NOMO-1 (cell line): Measurements from ENCODE around the gene ST8SIA3.

ENCODE experiments used
- DNase-seq, 2 experiments: peaks; one replicate each; lab custom pipeline; 2025; ENCODE audit not compliant: unreplicated experiment in 2 of 2; lab: John Stamatoyannopoulos, UW

Gene ST8SIA3, protein sequence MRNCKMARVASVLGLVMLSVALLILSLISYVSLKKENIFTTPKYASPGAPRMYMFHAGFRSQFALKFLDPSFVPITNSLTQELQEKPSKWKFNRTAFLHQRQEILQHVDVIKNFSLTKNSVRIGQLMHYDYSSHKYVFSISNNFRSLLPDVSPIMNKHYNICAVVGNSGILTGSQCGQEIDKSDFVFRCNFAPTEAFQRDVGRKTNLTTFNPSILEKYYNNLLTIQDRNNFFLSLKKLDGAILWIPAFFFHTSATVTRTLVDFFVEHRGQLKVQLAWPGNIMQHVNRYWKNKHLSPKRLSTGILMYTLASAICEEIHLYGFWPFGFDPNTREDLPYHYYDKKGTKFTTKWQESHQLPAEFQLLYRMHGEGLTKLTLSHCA

DNA sequence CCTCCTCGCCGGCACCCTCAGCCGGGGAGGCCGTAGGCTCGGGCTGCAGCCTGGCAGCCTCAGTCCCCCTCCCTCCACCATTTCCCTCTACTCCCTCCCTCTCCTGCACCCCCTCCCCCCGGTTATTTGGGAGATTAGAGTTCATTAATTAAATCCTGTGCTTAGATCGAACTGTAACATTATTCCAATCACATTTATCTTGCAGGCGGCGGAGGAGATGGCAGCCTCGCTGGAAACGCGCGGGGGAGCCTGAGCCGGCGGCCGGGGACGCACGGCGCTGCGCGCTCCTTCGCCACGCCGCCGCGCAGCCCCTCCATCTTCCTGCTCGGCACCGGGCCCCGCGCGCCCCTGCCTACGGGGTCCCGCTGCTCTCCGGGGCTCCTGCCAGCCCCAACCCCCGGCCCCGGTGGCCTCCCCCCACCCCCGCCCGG lies at the start of gene ST8SIA3:
TSS of gene ST8SIA3 (plus strand) at position 287 of the 431 bp plus-strand sequence. CDS start 290 bp downstream, outside the sequence.
- no peak for DNase-seq

DNA sequence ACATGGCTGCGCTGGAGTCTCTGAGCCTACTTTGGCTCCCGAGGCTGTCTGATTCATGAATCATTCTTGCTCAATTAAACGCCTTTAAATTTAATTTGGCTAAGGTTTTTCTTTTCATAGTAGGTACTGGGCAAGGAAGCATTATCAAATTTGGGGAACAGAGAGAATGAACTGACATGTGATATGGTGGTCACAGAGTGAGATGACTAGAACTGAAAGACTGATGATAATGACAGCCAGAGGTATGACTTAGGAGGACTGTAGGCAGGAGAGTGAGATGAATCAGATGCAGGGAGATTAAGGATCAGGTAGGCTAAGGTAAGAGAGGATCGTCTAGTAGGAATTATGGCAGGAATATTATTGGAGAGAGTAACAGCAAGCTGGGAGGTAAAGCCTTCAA lies 40.9 kb upstream of the ST8SIA3 start:
- DNase-seq: no peak

DNA sequence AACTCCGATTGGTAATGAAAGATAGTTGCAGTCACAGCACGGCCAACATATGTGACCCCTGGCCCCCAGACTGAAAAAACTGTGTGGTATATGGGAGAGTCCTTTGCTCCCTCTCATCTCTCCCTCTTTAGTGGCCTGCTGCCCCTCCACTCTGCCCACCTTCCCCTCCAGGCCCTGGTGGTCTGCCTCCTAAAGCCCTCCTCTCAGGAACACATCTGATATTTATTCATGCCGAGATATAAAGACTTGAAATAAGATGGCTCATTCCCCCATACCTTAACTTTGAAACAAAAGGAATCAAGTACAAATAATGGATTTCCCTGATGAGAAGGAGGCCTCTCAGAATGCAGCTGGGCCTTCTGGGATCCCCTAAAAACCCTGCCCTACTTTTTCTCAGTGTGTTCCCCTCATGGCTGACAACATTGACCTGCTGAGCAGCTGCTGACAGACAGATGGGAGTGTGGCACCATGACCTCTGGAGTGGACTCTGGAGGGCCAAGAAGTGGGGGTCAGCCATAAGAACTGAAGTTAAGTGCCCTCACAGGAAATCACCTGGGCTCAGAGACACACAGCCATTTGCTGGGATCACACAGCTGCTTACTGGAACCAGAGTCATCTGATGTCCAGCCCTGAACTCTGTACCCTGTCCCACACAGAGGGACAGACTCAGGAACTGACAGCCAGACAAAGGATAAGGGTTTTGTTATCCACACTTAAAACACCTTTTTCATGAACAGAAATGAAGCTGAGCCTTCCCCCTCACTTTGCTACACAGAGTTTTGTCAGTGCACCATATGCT lies 39.8 kb upstream of the ST8SIA3 start:
- DNase-seq: no peak

DNA sequence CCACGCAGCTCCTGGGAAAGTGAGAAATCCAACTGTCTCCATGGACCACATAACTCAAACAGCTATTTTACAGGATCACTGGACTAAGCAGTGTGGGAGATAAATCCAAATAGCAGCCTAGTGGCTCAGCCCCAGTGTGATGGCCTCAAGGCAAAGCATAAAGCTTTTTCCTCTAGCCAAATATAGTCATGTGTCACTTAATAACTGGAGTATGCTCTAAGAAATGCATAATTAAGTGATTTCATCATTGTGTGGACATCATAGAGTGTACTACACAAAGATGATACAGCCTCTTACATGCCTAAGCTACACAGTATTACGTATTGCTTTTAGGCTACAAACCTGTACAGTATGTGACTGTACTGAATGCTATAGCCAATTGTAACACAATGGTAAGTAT lies 31.8 kb upstream of the ST8SIA3 start:
- DNase-seq: no peak

DNA sequence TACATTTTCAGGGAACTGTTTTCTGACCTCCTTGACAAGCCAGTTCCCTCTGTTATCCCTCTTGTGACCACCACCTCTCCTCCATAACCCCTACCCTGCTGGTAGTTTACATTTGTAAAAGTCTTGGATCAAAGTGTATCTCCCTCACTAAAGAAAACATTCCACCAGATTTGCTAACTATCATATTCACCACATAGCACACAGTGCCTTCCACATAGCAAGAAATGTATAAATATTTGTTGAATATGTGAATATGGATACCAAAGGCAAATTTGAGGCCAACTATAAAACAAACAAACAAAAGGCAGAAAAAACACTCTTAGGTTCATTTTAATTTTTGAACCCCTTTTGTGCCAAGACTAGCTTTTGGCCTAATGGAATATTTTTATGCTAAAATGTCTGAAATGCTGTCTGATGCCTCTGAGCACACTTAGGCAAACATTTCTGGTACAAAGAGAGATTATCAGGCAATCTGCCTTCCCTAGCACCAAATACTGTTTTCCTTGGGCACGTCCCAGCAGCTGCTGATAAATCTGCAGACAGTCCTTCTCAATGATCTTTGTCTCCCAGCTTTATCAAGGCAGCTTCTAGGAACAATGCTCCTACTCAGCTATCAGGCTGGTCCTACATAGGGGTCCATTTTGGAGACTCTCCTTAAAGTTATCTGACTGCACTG lies 26.7 kb upstream of the ST8SIA3 start:
- no peak for DNase-seq

DNA sequence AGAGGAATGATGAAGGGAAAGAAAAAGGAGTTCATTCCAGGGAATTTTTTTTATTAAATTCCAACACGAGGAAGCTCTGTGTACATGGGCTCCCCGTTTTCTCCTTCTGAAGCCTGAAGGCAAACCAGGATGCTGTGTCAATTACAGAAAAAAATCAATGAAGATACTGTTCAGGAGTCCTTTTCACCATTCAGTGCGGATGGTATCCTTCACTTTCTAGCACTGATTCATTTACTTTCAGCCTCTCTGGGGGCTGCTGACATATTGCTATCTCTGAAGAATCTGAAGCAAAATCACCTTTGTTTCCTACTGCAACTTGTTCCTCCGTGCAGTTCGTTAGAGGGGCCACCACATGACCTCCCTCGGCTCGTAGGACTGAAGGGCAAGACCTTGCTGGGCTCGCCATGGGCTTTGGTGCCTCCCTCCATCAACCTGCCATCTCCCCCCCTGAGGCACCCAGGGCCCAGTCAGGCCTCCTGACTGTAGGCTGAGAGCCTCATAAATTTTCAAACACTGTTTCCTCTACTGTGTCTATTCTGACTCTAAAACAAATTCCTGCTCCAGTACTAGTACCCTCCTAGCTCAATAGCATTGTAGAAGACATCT lies 25.5 kb upstream of the ST8SIA3 start:
- DNase-seq: no peak

DNA sequence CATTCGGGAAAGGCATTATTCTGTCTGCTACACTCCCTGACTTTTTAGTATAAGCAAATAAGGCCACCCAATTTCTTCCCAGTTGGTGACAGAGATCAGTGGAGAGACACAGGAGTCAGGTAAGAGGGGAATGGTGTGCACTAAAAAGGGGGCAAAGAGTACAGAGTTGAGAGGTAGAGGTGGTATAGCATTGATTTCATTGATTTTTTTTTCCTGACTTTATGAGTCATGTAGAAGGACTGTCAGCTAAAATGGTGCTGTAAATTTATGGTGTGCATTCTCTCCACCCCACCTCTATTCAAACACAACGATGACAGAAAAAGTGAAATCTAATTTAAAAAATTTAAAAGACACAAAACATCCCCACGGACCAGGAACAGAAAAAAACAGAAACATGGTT lies 23.7 kb upstream of the ST8SIA3 start:
- DNase-seq: no peak

DNA sequence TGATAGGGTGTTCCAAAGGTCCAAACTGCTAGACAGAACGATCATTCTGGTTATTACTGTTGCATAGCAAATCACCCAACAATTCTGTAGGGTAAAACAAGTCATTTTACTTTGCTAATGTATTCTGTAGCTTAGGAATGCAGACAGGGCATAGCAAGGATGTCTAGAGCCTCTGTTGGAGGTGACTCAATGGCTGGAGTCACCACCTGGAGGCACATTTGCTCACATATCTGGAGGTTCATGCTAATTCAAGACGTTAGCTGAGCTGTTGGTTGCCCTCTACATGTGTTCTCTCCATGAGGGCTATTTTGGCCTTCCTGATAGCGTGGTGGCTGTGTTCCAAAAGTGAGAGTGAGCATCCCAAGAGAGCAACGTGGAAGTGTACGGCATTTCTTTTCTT lies 22.5 kb upstream of the ST8SIA3 start:
- no peak for DNase-seq

DNA sequence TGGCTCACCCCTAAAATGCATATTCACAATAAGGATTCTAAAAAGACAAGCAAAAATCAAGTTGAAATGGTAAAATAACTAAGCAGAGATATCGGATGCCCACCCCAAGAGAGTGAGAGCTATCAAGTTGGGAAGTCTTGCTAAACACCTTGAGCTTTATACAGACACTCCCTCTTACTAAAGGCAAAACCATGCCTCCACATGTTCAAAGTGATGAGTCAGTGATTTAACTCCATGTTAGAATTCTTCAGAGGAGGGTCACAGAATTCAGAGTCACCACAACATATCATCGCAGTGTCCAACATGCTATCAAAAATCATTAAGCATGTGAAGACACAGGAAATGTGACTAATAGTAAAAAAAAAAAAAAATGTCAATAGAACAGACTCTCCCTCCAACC lies 20.6 kb upstream of the ST8SIA3 start:
- DNase-seq: no peak

DNA sequence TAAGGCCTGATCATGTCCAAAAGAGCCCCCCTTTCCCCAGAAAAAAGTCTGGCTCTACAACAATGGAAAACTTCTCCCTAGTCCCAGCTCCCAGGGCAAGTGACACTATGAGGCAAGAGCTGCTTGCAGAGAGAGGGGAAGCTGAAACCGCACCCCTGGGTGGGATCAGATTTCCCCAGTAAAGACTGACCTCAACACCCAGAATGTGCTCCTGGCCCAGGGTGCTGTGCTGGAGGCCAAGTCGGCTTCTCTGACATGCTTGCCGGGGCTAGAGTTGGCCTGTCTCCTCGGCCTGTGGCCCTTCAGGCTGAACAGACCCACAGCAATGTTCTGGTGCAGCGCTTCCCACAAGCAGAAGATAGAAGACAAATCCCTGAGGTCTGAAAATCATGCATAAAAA lies 18.4 kb upstream of the ST8SIA3 start:
- DNase-seq: peak in 1 of 2 experiments; percentile 8

DNA sequence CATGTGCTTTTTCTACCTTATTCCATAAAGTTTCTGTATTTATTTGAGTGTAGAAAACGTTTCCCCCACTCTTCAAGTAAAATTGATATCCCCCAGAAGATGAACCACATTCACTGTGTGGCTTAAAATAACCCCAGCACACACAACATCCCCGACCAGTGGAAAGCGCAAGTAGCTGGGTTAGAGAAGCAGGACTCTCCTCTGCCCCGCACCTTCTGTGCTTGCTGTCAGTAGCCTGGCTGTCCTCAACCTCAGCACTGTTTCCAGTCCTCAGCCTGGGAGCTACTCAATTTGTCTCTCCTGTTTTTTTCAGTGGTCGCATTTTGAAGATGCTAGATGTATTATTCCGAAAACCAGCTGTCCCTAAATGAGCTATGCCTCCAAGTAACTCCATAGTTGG lies 18.0 kb upstream of the ST8SIA3 start:
- DNase-seq: no peak

DNA sequence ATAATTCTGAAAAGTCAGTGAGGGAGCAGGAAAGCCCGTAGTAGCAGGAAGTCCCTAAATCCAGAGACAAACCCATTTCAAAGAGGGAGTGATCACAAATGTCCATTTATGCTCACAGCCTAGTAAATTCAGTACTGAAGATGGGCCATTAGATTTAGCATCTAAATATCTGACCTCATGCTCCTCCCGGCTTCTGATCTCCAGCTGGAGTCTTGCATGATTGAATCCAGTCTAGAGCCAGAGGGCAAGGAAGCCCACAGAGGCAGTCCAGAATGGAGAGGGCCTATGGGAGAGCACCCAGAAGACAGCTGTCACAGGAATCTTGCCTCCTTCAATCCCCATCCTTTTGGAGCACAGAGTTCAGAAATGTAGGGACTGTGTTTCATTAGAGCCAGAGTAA lies 16.0 kb upstream of the ST8SIA3 start:
- no peak for DNase-seq

DNA sequence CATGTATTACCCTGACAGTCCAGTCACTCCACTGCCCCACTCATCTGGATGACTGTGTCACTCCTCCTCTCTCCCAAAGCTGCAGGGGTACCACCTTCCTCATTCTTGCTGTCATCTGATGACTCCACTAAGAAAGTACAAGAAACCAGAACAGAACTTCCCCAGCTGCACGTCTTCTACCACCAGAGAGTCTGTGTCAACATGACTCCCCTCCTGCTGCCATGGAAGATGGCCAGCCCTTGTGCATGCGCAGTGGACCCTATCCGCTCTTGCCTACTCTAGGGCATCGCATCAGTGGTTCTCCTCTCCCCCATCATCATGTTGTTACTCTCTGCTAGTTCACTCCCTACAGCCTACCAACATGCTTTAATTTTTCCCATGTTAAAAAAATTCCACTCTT lies 14.5 kb upstream of the ST8SIA3 start:
- peak in 1 of 2 experiments; percentile 3 for DNase-seq

DNA sequence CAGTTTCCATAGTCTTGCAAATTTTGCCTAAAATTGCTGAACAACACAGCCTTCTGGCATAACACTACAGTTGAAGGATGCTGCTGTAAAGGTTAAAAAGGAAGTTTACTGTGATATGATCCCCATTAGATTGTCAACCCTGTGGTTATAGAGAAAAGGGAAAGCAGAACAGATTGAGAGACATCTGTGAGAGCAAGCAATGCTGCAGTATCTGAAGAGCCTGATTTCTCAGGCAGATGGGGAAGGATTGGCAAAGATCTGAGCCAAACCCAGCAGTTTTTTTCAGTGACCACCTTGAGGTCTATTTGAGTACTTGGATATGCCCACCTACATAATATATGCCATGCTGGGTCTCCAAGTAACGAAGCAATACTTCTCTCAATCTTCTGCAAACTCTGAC lies 8.5 kb upstream of the ST8SIA3 start:
- DNase-seq: peak in 1 of 2 experiments; percentile 10

DNA sequence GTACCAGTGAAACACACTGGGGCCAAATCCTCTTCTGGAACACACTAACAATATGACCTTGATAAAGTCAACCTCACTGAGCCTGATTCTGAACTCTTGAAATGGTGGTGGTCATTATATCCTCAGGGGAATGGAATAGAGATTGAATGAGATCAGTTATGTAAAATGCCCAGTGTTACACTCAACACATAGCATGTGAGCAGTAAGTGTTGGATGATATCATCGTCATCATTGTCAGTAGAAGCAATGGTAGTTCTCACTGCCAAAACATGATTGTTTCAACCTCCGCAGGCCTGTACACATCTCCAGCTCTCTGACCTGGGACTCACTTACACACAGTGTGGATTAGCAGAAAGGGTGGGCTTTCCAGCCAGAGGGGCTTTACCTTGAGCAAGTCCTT lies 5.5 kb upstream of the ST8SIA3 start:
- no peak for DNase-seq

DNA sequence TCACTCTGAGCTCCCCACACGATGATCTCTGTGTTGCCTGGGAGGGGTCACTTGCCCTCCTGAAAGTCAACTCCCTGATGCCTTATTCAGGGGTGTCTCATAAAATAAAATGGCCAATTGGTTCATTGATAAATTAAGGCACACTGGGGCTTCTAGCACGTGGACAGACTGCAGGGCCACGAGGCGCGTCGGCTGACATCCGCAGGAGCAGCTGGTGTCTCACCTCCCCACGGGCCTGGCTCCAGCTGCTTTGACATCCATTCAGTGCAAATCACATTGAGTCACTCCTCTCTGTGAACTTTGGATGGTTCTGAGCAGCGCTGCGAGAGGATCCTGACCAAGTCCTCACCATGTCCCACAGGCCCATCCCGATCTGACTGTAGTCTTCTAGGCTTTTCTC lies 4.6 kb upstream of the ST8SIA3 start:
- DNase-seq: no peak

DNA sequence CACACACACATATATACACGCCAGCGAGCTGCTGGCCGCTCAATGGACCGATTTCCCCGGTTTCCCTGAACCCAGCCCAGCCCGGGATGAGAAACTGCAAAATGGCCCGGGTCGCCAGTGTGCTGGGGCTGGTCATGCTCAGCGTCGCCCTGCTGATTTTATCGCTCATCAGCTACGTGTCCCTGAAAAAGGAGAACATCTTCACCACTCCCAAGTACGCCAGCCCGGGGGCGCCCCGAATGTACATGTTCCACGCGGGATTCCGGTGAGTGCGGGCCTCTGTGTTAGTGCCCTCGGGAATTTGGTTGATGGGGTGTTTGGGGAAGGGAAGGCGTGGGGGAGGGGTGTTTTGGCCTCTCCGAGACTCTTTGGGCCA lies 392 bp downstream of the ST8SIA3 start:
- no peak for DNase-seq

DNA sequence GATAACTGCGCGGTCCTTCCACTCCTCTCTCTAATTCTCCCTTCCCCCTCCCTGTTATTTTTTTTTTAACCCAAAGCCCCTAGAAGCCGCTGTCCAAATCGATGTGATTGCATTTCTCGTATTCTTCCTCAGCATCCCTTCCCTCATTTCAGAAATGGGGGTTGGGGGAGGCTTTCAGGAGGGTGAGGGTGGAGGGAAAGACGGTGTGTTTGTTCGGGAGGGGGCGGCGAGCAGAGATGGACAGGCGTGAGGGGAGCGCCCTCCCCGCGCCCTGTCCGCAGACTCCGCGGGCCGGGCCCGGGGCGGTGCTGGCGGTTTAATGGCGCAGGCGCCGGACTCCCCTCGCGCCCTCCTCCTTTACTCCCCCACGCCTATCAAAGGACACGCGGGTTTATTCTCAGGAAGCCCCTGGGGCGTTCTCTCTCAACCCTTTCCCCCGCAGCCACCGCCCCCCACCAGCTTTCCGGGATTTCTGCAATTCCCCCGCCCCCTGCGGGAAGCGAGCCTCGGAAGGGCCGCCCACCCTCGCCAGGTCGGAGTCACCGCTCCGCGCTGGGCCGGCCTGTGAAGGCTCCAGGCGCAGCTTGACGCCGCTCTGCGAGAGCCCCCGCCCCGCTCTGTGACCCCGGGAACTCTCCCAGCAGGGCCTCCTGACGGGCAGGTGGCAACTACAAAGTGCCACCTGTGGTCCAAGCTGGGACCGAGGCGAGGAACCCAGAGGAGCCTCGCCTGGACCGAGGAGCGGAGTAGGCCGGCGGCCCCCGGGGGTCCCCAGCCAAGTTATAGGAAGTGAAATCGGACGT lies 981 bp downstream of the ST8SIA3 start:
- DNase-seq: no peak

DNA sequence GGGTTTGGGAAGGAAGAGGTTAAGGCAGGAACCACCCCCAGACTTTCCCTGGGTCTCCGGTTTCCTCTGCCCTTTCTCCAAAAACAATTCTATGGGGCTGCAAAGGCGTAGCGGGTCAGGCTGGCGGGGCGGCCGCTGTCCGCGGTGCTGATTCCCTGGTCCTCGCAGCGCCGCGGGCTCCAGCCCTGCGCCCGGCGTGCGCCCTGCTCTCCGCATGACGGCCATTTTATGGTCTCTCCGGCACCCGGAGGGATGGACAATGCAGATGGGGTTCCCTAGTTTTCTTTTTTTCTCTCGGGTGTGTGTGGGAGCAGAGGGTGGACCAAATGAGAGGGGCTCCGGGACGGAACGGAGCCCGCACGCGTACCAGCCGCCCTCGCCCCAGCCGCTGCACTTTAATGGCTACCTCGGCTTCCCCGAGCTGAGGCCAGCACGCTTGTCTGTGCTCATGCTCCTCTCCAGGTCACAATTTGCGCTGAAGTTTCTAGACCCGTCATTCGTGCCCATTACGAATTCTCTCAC lies 1.6 kb downstream of the ST8SIA3 start:
- no peak for DNase-seq

DNA sequence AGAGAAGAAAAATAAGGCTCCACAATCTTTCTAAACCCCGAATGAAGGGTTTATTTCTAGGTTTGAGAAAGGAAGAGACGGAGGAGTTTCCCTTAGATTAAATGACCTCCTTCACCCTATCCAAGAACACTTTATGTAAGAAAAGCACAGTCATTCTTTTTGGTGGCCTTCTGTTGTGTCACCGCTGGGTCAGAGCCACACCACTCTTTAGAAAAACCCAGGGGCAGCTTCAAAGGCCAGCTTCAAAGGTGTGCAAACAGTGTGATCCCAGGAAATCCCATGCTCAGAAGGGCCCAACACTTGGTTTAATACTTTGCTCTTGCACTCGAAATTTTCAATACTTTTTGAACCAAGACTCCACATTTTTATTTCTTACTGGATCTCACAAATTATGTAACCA lies 7.1 kb downstream of the ST8SIA3 start:
- no peak for DNase-seq
